Liver (tissue), 3 donors: ENCODE results near the gene SFMBT2.

Source experiments
- ATF3 ChIP-seq: IDR thresholded peaks from 2 replicates; pipeline ENCODE4 v1.6.1; 2016; ENCODE audit warnings: antibody characterized with exemption
- CTCF ChIP-seq: fragments of 150-350 bp; IDR thresholded peaks from 2 replicates; pipeline ENCODE4 v1.5.1; 2017; ENCODE audit warnings: improper control_type of control experiment, low read depth, low read length; ENCODE audit not compliant: missing input control
- FOXA1 ChIP-seq: IDR thresholded peaks from 2 replicates; pipeline ENCODE4 v1.6.1; 2016; ENCODE audit warnings: antibody characterized with exemption
- GABPA ChIP-seq, 2 donors: IDR thresholded peaks in 1 of 2; conservative IDR thresholded peaks in 1 of 2; 2 replicates each; pipeline ENCODE4 v1.6.1; 2016; ENCODE audit warnings: antibody characterized with exemption in 2 of 2, mild to moderate bottlenecking in 1 of 2, moderate library complexity in 1 of 2
- MAX ChIP-seq: IDR thresholded peaks from 2 replicates; pipeline ENCODE4 v1.6.1; 2016; ENCODE audit warnings: antibody characterized with exemption
- REST ChIP-seq: IDR thresholded peaks from 2 replicates; pipeline ENCODE4 v1.6.1; 2016; ENCODE audit warnings: antibody characterized with exemption, mild to moderate bottlenecking
- ZBTB33 ChIP-seq: IDR thresholded peaks from 2 replicates; pipeline ENCODE4 v1.6.1; 2016; ENCODE audit warnings: antibody characterized with exemption
- donor health status: healthy.
- donor health status: healthy.

- no peak for TF ChIP-seq REST
- TF ChIP-seq FOXA1 = no peak
- no peak for TF ChIP-seq CTCF
- TF ChIP-seq ZBTB33 = no peak
- TF ChIP-seq MAX = no peak
- TF ChIP-seq ATF3 = no peak
- TF ChIP-seq GABPA (IDR thresholded peaks at IDR 0.05 in 1 of 2, conservative IDR thresholded peaks at IDR 0.05 in 1 of 2) = no peak
Observed at GRCh38 chr10:7405637-7406036, 5.2 kb downstream of the SFMBT2 start.
